ENCODE results near the gene ALK.

DNA sequence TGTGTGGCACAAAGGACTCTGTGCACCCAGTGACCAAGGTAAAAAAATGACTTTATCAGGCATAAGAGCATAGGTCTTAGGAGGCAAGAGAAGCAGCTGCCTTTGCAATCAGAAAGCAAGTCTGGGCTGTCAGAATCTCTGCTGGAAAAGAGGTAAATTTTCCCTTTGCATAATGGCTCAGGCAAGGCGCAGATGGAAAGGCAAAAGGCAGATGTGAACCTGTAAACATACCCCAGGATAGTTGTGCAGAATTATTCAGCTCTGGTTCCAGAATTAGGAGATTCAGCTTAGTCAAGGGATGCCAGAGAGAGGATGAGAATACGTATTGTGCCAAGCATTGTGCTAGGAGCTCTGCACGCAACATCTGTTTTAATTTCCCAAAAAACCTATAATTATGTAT is 547.5 kb downstream of the ALK start:
- TF ChIP-seq POLR2A (IDR thresholded peaks at IDR 0.05): no peak
- TF ChIP-seq, protein P1, sequence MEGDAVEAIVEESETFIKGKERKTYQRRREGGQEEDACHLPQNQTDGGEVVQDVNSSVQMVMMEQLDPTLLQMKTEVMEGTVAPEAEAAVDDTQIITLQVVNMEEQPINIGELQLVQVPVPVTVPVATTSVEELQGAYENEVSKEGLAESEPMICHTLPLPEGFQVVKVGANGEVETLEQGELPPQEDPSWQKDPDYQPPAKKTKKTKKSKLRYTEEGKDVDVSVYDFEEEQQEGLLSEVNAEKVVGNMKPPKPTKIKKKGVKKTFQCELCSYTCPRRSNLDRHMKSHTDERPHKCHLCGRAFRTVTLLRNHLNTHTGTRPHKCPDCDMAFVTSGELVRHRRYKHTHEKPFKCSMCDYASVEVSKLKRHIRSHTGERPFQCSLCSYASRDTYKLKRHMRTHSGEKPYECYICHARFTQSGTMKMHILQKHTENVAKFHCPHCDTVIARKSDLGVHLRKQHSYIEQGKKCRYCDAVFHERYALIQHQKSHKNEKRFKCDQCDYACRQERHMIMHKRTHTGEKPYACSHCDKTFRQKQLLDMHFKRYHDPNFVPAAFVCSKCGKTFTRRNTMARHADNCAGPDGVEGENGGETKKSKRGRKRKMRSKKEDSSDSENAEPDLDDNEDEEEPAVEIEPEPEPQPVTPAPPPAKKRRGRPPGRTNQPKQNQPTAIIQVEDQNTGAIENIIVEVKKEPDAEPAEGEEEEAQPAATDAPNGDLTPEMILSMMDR (IDR thresholded peaks at IDR 0.05): no peak
